GM12878 (cell line): ENCODE results near the gene NAT9. TPM values are rescaled to one million over a fixed set of nuclear protein-coding genes. Genes with fewer than 3 reads are reported as not detected.

ENCODE experiments used
- ATAC-seq: fragments of 200-7000 bp; cut with Tn5 transposase; 3 replicates; pipeline ENCODE4 v1.9.1; 2020; ENCODE audit warnings: mild to moderate bottlenecking, moderate library complexity
- BruUV-seq: library from RNA; stranded (reverse); fragments of 400-500 nt; replicated peaks from 2 replicates; lab custom pipeline; 2021; lab: Mats Ljungman, UMichigan
- CTCF ChIA-PET: fragments of 300-600 bp; sonication (Branson Sonifier 250); formaldehyde crosslinking; extraction: SDS; loops from one replicate; lab custom pipeline; 2021; ENCODE audit warnings: inconsistent platforms; lab: Yijun Ruan, JAX
- POLR2A ChIA-PET: fragments of 350-600 bp; formaldehyde crosslinking; extraction: SDS; loops from one replicate; lab custom pipeline; 2021; ENCODE audit warnings: inconsistent platforms; lab: Charles Lee
- RAD21 ChIA-PET: fragments of 300-600 bp; sonication (Branson Sonifier 250); formaldehyde crosslinking; loops from one replicate; lab custom pipeline; 2023; ENCODE audit warnings: antibody characterized with exemption; ENCODE audit not compliant: unreplicated experiment; lab: Charles Lee
- SMC1A ChIA-PET: fragments of 300-600 bp; sonication (Branson Sonifier 250); formaldehyde crosslinking; loops from one replicate; lab custom pipeline; 2023; ENCODE audit not compliant: unreplicated experiment, uncharacterized antibody; lab: Charles Lee
- DNase-seq: peaks from one replicate; pipeline ENCODE4 v3.0.0-alpha.2; 2011; ENCODE audit warnings: low read depth, low spot score
- FAIRE-seq: peaks from 3 replicates; lab custom pipeline; 2011; peaks lifted over from hg19 to GRCh38; lab: Jason Lieb, UNC
- H2AFZ ChIP-seq: 2 replicates; pipeline ENCODE4 v1.6.0; 2011; ENCODE audit warnings: low read depth, low read length, control low read depth; ENCODE audit not compliant: control insufficient read depth
- H3K27ac ChIP-seq: 2 replicates; pipeline ENCODE4 v1.5.1; 2011; ENCODE audit warnings: control low read depth; ENCODE audit not compliant: control insufficient read depth, insufficient read depth
- H3K27me3 ChIP-seq, 2 experiments: replicated peaks in 1 of 2; 2 replicates each; pipeline versions ENCODE4 v1.6.0 to v1.6.1; 2011; ENCODE audit warnings: low read length in 1 of 2; ENCODE audit not compliant: control insufficient read depth in 2 of 2, insufficient read depth in 2 of 2
- H3K36me3 ChIP-seq, 2 experiments: 2 replicates each; pipeline ENCODE4 v1.5.1; 2011; ENCODE audit warnings: low read length in 1 of 2; ENCODE audit not compliant: control insufficient read depth in 2 of 2, insufficient read depth in 2 of 2
- H3K4me1 ChIP-seq: 2 replicates; pipeline ENCODE4 v1.6.1; 2011; ENCODE audit warnings: mild to moderate bottlenecking, low read length, moderate library complexity, mixed read lengths; ENCODE audit not compliant: control insufficient read depth, insufficient read depth
- H3K4me2 ChIP-seq: 2 replicates; pipeline ENCODE4 v1.6.0; 2011; ENCODE audit warnings: control low read depth; ENCODE audit not compliant: control insufficient read depth, insufficient read depth
- H3K4me3 ChIP-seq: fragments of 200-600 bp; sonication (generic); 2 replicates; pipeline ENCODE4 v1.5.1; 2016
- H3K79me2 ChIP-seq: 2 replicates; pipeline ENCODE4 v1.6.0; 2011; ENCODE audit warnings: low read length; ENCODE audit not compliant: control insufficient read depth, insufficient read depth
- H3K9ac ChIP-seq: 2 replicates; pipeline ENCODE4 v1.8.0; 2011; ENCODE audit warnings: low read length, control low read depth, mixed read lengths; ENCODE audit not compliant: control insufficient read depth, insufficient read depth
- H3K9me3 ChIP-seq: replicated peaks from 3 replicates; pipeline ENCODE4 v1.5.1; 2011; ENCODE audit warnings: mild to moderate bottlenecking, low read length; ENCODE audit not compliant: control insufficient read depth, insufficient read depth
- H4K20me1 ChIP-seq: 2 replicates; pipeline ENCODE4 v1.6.0; 2011; ENCODE audit not compliant: control insufficient read depth, insufficient read depth
- CBFB ChIP-seq: IDR thresholded peaks from 2 replicates; pipeline ENCODE4 v1.6.1; 2016; ENCODE audit warnings: antibody characterized with exemption, low read depth
- CHD1 ChIP-seq: IDR thresholded peaks from 2 replicates; pipeline ENCODE4 v1.6.1; 2012; ENCODE audit warnings: low read depth, low read length, improper control_type of control experiment
- CHD4 ChIP-seq: fragments of 200-600 bp; sonication (generic); IDR thresholded peaks from 2 replicates; pipeline ENCODE4 v1.6.1; 2016; ENCODE audit warnings: mild to moderate bottlenecking
- HDAC2 ChIP-seq: fragments of 200-600 bp; sonication (generic); IDR thresholded peaks from 2 replicates; pipeline ENCODE4 v1.6.1; 2017
- HDAC6 ChIP-seq: fragments of 200-600 bp; sonication (generic); IDR thresholded peaks from one replicate; pipeline ENCODE4 v1.8.0; 2017; ENCODE audit warnings: antibody characterized with exemption; ENCODE audit not compliant: unreplicated experiment
- KDM1A ChIP-seq: fragments of 200-600 bp; sonication (generic); IDR thresholded peaks from 2 replicates; pipeline ENCODE4 v1.6.1; 2016; ENCODE audit warnings: borderline replicate concordance
- MYC ChIP-seq: IDR thresholded peaks from 2 replicates; pipeline ENCODE4 v1.6.1; 2011; ENCODE audit warnings: mild to moderate bottlenecking, low read length, moderate library complexity, inconsistent platforms; ENCODE audit not compliant: insufficient read depth, insufficient replicate concordance, insufficient read length, severe bottlenecking
- NBN ChIP-seq: fragments of 450-650 bp; IDR thresholded peaks from 2 replicates; pipeline ENCODE4 v1.6.1; 2016
- NFYA ChIP-seq: IDR thresholded peaks from 2 replicates; pipeline ENCODE4 v1.6.1; 2011; ENCODE audit warnings: low read depth, mild to moderate bottlenecking, low read length, improper control_type of control experiment, borderline replicate concordance
- NR2F1 ChIP-seq: fragments of 450-650 bp; conservative IDR thresholded peaks from 2 replicates; pipeline ENCODE4 v1.6.1; 2017; ENCODE audit warnings: mild to moderate bottlenecking
- NRF1 ChIP-seq: conservative IDR thresholded peaks from 2 replicates; pipeline ENCODE4 v1.6.1; 2011; ENCODE audit warnings: mild to moderate bottlenecking, low read depth, low read length, improper control_type of control experiment
- WRNIP1 ChIP-seq: IDR thresholded peaks from 2 replicates; pipeline ENCODE4 v1.6.1; 2011; ENCODE audit warnings: low read depth, low read length, improper control_type of control experiment, borderline replicate concordance
- WGBS: methylation state at CpG from one replicate; pipeline ENCODE4 v1.1.6; 2016; ENCODE audit warnings: low lambda C conversion rate; ENCODE audit not compliant: insufficient replicate concordance, insufficient coverage; ENCODE audit errors: missing lambda C conversion rate; 5-methylcytosine and 5-hydroxymethylcytosine counted together
- in situ Hi-C: fragments of 300-500 bp; cut with MboI; formaldehyde crosslinking; loops from 9 replicates; pipeline ENCODE4 v1.14.3; 2018; ENCODE audit warnings: mixed read lengths
- intact Hi-C: fragments of 100-400 bp; cut with micrococcal nuclease; formaldehyde crosslinking; loops from one replicate; pipeline ENCODE4 v1.14.2; 2022; ENCODE audit not compliant: unreplicated experiment
- polyA plus RNA-seq, 11 experiments: library from polyadenylated mRNA; depleted of rRNA in 4 of 11; unstranded in 6 of 11; stranded (reverse) in 5 of 11; fragments of >200 nt; fragmentation: Nextera tagmentation in 4 of 11; fragmentation: Illumina TruSeq in 1 of 11; extraction: Ambion mirVana in 4 of 11; extraction: Trizol in 1 of 11; gene quantifications; 1 replicate in 1 of 11; 2 replicates in 10 of 11; pipeline versions ENCODE4 v1.2.1 to v1.2.3, GENCODE V29; 2011 to 2016; ENCODE audit warnings: inconsistent platforms in 2 of 11, missing spikeins in 2 of 11, low read depth in 1 of 11
- total RNA-seq, 4 experiments: library from RNA; depleted of rRNA in 3 of 4; stranded (reverse); fragments of >200 nt in 3 of 4; fragmentation: Illumina TruSeq in 1 of 4; extraction: Trizol in 1 of 4; gene quantifications; 2 replicates each; pipeline versions ENCODE4 v1.2.1 to v1.2.3, GENCODE V29; 2013 to 2021
- TF ChIP-seq, protein P1 (sequence below): IDR thresholded peaks from 2 replicates; pipeline ENCODE4 v1.6.1; 2012; ENCODE audit warnings: low read depth, low read length, improper control_type of control experiment
- TF ChIP-seq, protein P2 (sequence below): fragments of 450-650 bp; IDR thresholded peaks from 2 replicates; pipeline ENCODE4 v1.6.1; 2016; ENCODE audit warnings: mild to moderate bottlenecking
- TF ChIP-seq, protein P3 (sequence below): fragments of 450-650 bp; IDR thresholded peaks from 2 replicates; pipeline ENCODE4 v1.6.1; 2014; ENCODE audit warnings: mild to moderate bottlenecking
- TF ChIP-seq, protein P4 (sequence below): fragments of 450-650 bp; IDR thresholded peaks from 2 replicates; pipeline ENCODE4 v1.6.1; 2017; ENCODE audit warnings: low read depth, mild to moderate bottlenecking, moderate library complexity
- TF ChIP-seq, protein P5 (sequence below): IDR thresholded peaks from 2 replicates; pipeline ENCODE4 v1.6.1; 2011; ENCODE audit warnings: mild to moderate bottlenecking, low read depth, low read length, moderate library complexity; ENCODE audit not compliant: insufficient replicate concordance

The NAT9 gene
- total and polyA plus RNA-seq, 10 of the 15 experiments (the other 5 are each of a cell fraction or from before 2014, with no cell fraction given): 3.5 to 45.3 (median 27.3) TPM

DNA sequence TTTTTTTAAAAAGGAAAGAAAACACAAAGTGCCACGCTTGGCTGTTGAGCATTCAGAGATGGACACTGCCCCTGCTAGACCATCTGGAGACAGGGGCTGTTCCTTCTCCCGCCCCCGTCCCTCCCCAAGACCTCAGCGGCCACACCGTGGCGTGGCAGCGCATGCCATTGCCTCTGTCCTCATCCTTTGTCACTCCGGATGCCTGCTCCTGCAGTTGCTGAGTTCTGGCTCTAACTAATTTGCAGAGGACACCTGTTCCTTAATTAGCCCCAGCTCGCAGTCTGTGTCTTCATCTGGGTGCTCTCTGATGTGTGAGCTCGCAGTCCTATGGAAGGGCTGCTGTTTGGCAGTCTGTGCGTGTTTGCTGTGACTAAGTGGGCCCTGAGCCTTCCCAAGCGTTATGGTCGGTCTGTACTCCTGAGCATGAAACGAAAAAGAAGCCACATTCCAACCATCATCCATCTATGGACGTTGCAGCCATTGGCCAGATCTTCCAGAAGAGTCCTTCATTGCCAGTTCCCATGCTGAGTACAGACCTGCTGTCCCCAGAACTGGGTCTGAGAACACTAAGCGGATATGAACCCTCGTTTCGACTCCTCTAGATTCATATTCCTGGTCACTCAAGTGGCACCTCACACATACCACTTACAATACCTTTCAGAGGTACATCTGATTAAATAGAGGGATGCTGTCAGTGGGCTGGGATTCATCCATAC, 40.9 kb upstream of the NAT9 start:
- H2AFZ ChIP-seq: no peak overlapping the region
- BruUV-seq: no TSS peak
- in situ Hi-C loops (no loop called here), intact Hi-C loops (no loop called here)
- no peaks in the 10 kb centered on the region for H3K4me1 ChIP-seq
- DNase-seq (no peak), ATAC-seq (no peak), FAIRE-seq (no peak)
- no peak overlapping the region for H3K27ac ChIP-seq
- no peaks in the 10 kb centered on the region for H4K20me1 ChIP-seq
- ChIA-PET SMC1A (interaction anchor here (1.0 kb wide), 1 partner anchor 13 kb away, joined by 3 read pairs; no protein-coding TSS in a partner anchor), POLR2A (no interaction called here), CTCF (interaction anchor here (1.5 kb wide), 1 partner anchor 45 kb away, joined by 6 read pairs; no protein-coding TSS in a partner anchor), RAD21 (no interaction called here)
- H3K79me2 ChIP-seq: no peaks in the 10 kb centered on the region
- H3K4me2 ChIP-seq: no peak overlapping the region
- H3K4me3 ChIP-seq: no peak overlapping the region
- TF ChIP-seq CHD1 (no peak), HDAC6 (no peak), MYC (no peak), NRF1 (no peak), CBFB (no peak), HDAC2 (no peak), NBN (no peak), KDM1A (no peak), NFYA (no peak), WRNIP1 (no peak), CHD4 (no peak), NR2F1 (no peak)
- TF ChIP-seq, protein P1, sequence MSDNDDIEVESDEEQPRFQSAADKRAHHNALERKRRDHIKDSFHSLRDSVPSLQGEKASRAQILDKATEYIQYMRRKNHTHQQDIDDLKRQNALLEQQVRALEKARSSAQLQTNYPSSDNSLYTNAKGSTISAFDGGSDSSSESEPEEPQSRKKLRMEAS: no peak
- TF ChIP-seq, protein P2, sequence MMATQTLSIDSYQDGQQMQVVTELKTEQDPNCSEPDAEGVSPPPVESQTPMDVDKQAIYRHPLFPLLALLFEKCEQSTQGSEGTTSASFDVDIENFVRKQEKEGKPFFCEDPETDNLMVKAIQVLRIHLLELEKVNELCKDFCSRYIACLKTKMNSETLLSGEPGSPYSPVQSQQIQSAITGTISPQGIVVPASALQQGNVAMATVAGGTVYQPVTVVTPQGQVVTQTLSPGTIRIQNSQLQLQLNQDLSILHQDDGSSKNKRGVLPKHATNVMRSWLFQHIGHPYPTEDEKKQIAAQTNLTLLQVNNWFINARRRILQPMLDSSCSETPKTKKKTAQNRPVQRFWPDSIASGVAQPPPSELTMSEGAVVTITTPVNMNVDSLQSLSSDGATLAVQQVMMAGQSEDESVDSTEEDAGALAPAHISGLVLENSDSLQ: no peak
- TF ChIP-seq, protein P3, sequence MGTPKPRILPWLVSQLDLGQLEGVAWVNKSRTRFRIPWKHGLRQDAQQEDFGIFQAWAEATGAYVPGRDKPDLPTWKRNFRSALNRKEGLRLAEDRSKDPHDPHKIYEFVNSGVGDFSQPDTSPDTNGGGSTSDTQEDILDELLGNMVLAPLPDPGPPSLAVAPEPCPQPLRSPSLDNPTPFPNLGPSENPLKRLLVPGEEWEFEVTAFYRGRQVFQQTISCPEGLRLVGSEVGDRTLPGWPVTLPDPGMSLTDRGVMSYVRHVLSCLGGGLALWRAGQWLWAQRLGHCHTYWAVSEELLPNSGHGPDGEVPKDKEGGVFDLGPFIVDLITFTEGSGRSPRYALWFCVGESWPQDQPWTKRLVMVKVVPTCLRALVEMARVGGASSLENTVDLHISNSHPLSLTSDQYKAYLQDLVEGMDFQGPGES: no peak
- TF ChIP-seq, protein P4, sequence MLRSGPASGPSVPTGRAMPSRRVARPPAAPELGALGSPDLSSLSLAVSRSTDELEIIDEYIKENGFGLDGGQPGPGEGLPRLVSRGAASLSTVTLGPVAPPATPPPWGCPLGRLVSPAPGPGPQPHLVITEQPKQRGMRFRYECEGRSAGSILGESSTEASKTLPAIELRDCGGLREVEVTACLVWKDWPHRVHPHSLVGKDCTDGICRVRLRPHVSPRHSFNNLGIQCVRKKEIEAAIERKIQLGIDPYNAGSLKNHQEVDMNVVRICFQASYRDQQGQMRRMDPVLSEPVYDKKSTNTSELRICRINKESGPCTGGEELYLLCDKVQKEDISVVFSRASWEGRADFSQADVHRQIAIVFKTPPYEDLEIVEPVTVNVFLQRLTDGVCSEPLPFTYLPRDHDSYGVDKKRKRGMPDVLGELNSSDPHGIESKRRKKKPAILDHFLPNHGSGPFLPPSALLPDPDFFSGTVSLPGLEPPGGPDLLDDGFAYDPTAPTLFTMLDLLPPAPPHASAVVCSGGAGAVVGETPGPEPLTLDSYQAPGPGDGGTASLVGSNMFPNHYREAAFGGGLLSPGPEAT: no peak
- TF ChIP-seq, protein P5, sequence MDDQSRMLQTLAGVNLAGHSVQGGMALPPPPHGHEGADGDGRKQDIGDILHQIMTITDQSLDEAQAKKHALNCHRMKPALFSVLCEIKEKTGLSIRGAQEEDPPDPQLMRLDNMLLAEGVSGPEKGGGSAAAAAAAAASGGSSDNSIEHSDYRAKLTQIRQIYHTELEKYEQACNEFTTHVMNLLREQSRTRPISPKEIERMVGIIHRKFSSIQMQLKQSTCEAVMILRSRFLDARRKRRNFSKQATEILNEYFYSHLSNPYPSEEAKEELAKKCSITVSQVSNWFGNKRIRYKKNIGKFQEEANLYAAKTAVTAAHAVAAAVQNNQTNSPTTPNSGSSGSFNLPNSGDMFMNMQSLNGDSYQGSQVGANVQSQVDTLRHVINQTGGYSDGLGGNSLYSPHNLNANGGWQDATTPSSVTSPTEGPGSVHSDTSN: no peak
- H3K9me3 ChIP-seq: no peaks in the 10 kb centered on the region
- peaks cover 0 to 1% of the 10 kb centered on the region in 2 experiments; a peak in 2 of 4 replicates for H3K36me3 ChIP-seq
- no peak overlapping the region for H3K9ac ChIP-seq
- WGBS: 75% methylated on average over 11 of the region's 18 CpGs
- H3K27me3 ChIP-seq: no peaks in the 10 kb centered on the region
